GM12878 (cell line): ENCODE measurements around the gene HSPB6.

Experiments used
- EZH2 ChIP-seq: IDR thresholded peaks from 2 replicates; pipeline ENCODE4 v1.6.1; 2012; ENCODE audit warnings: low read depth, mild to moderate bottlenecking, control low read depth, inconsistent platforms, low read length, borderline replicate concordance; ENCODE audit not compliant: control insufficient read depth
- POLR2AphosphoS2 ChIP-seq: IDR thresholded peaks from 2 replicates; pipeline ENCODE4 v1.6.1; 2011; ENCODE audit warnings: low read depth, mild to moderate bottlenecking, low read length, improper control_type of control experiment, moderate library complexity
- SIX5 ChIP-seq: IDR thresholded peaks from 2 replicates; pipeline ENCODE4 v1.6.1; 2011; ENCODE audit warnings: mild to moderate bottlenecking, low read depth, low read length, moderate library complexity; ENCODE audit not compliant: severe bottlenecking
- SRF ChIP-seq, 2 experiments: IDR thresholded peaks; 2 replicates each; pipeline ENCODE4 v1.6.1; 2011; ENCODE audit warnings: low read depth in 2 of 2, low read length in 2 of 2, mild to moderate bottlenecking in 1 of 2, moderate library complexity in 1 of 2
- TF ChIP-seq, protein P1 (sequence below): IDR thresholded peaks from 2 replicates; pipeline ENCODE4 v1.6.1; 2012; ENCODE audit warnings: low read depth, low read length, improper control_type of control experiment
- TF ChIP-seq, protein P2 (sequence below), 3 experiments: IDR thresholded peaks in 2 of 3; conservative IDR thresholded peaks in 1 of 3; 2 replicates each; pipeline ENCODE4 v1.5.1; 2011; ENCODE audit warnings: low read depth in 3 of 3, low read length in 3 of 3, mild to moderate bottlenecking in 3 of 3, control low read depth in 2 of 3, moderate library complexity in 2 of 3, inconsistent platforms in 1 of 3, mixed read lengths in 1 of 3; ENCODE audit not compliant: control insufficient read depth in 2 of 3, insufficient read depth in 1 of 3; ENCODE audit errors: extremely low read depth in 1 of 3

DNA sequence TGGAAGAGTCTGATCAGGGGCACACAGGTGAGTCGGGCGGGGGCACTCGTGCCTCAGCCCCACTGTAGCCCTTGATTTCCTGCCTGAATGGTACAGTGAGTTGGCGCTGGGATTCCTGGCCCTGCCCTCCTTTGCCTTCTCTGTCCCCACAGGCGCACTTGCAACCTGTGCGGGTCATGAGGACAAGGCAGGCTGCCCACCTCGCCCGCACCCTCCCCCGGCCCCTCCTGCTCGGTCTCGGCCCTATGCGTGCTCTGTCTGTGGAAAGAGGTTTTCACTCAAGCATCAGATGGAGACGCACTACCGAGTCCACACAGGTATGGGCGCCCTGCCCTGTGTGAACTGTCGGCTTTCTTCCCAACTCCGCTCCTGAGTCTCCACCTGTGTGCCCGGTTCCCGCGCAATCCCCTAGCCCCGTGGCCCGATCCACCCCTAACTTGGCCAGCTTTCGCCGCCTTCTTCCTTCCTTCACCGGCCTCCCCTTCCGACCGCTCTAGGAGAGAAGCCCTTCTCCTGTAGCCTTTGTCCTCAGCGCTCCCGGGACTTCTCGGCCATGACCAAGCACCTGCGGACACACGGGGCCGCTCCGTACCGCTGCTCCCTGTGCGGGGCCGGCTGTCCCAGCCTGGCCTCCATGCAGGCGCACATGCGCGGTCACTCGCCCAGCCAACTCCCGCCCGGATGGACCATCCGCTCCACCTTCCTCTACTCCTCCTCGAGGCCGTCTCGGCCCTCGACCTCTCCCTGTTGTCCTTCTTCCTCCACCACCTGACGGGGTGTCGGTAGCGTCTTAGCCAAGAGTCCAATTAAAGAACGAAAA lies 40.6 kb downstream of the HSPB6 start:
- no peak for TF ChIP-seq SRF (IDR thresholded peaks at IDR 0.05; ENCODE audit: low read depth in 2 of 2, low read length in 2 of 2)
- TF ChIP-seq, protein P1, sequence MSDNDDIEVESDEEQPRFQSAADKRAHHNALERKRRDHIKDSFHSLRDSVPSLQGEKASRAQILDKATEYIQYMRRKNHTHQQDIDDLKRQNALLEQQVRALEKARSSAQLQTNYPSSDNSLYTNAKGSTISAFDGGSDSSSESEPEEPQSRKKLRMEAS, result no peak
- TF ChIP-seq EZH2, result no peak
- no peak for TF ChIP-seq POLR2AphosphoS2
- no peak for TF ChIP-seq SIX5
- TF ChIP-seq, protein P2, sequence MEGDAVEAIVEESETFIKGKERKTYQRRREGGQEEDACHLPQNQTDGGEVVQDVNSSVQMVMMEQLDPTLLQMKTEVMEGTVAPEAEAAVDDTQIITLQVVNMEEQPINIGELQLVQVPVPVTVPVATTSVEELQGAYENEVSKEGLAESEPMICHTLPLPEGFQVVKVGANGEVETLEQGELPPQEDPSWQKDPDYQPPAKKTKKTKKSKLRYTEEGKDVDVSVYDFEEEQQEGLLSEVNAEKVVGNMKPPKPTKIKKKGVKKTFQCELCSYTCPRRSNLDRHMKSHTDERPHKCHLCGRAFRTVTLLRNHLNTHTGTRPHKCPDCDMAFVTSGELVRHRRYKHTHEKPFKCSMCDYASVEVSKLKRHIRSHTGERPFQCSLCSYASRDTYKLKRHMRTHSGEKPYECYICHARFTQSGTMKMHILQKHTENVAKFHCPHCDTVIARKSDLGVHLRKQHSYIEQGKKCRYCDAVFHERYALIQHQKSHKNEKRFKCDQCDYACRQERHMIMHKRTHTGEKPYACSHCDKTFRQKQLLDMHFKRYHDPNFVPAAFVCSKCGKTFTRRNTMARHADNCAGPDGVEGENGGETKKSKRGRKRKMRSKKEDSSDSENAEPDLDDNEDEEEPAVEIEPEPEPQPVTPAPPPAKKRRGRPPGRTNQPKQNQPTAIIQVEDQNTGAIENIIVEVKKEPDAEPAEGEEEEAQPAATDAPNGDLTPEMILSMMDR (IDR thresholded peaks at IDR 0.05 in 2 of 3, conservative IDR thresholded peaks at IDR 0.05 in 1 of 3; ENCODE audit: control insufficient read depth in 2 of 3, extremely low read depth in 1 of 3, insufficient read depth in 1 of 3, low read depth in 3 of 3, low read length in 3 of 3), result no peak
